HepG2 (cell line): ENCODE data around the gene L1CAM. TPM values are rescaled to one million over a fixed set of nuclear protein-coding genes. Genes with fewer than 3 reads are reported as not detected.

Experiments used
- ATAD3A ChIP-seq: sonication (generic); formaldehyde crosslinking; IDR thresholded peaks from 2 replicates; pipeline ENCODE4 v1.4.0; 2020; ENCODE audit warnings: missing genetic modification reagents
- GRHL1 ChIP-seq: sonication (generic); formaldehyde crosslinking; conservative IDR thresholded peaks from 2 replicates; pipeline ENCODE4 v1.8.0; 2022; ENCODE audit warnings: missing genetic modification reagents
- MEF2D ChIP-seq: sonication (generic); formaldehyde crosslinking; IDR thresholded peaks from 2 replicates; pipeline ENCODE4 v1.5.1; 2020; ENCODE audit warnings: mild to moderate bottlenecking, missing genetic modification reagents
- MZF1 ChIP-seq: sonication (generic); formaldehyde crosslinking; IDR thresholded peaks from 2 replicates; pipeline ENCODE4 v1.8.1; 2023; ENCODE audit warnings: mild to moderate bottlenecking, missing genetic modification reagents, borderline replicate concordance
- NFRKB ChIP-seq: fragments of 450-650 bp; IDR thresholded peaks from 2 replicates; pipeline ENCODE4 v1.6.1; 2017
- NR2C2 ChIP-seq: sonication (generic); formaldehyde crosslinking; IDR thresholded peaks from 2 replicates; pipeline ENCODE4 v1.4.0; 2020; ENCODE audit warnings: missing genetic modification reagents, mild to moderate bottlenecking, moderate library complexity, borderline replicate concordance
- ZBTB34 ChIP-seq: sonication (generic); formaldehyde crosslinking; IDR thresholded peaks from 2 replicates; pipeline ENCODE4 v1.8.0; 2022; ENCODE audit warnings: mild to moderate bottlenecking, missing genetic modification reagents
- ZNF564 ChIP-seq: sonication (generic); formaldehyde crosslinking; IDR thresholded peaks from 2 replicates; pipeline ENCODE4 v1.8.1; 2023; ENCODE audit warnings: mild to moderate bottlenecking, missing genetic modification reagents
- ZNF580 ChIP-seq: IDR thresholded peaks from 2 replicates; pipeline ENCODE4 v1.6.1; 2016; ENCODE audit warnings: low read depth, borderline replicate concordance
- ZNF784 ChIP-seq: sonication (generic); formaldehyde crosslinking; IDR thresholded peaks from 2 replicates; pipeline ENCODE4 v1.5.1; 2020; ENCODE audit warnings: missing genetic modification reagents, mild to moderate bottlenecking, borderline replicate concordance
- polyA plus RNA-seq, 8 experiments: library from polyadenylated mRNA; depleted of rRNA in 3 of 8; stranded (reverse) in 7 of 8; unstranded in 1 of 8; fragments of >200 nt; fragmentation: Illumina TruSeq in 4 of 8; extraction: Trizol in 4 of 8; gene quantifications; 2 replicates each; pipeline versions ENCODE4 v1.2.1 to v1.2.3, GENCODE V29; 2011 to 2016; ENCODE audit warnings: low read depth in 4 of 8, missing spikeins in 1 of 8, mixed read lengths in 1 of 8; ENCODE audit not compliant: insufficient read depth in 1 of 8
- total RNA-seq, 5 experiments: library from RNA; depleted of rRNA; stranded (reverse); fragments of >200 nt; fragmentation: Illumina TruSeq; extraction: Trizol; gene quantifications; 2 replicates each; pipeline ENCODE4 v1.2.3, GENCODE V29; 2016; ENCODE audit warnings: low read depth in 1 of 5
- TF ChIP-seq, protein P1 (sequence below): sonication (generic); formaldehyde crosslinking; IDR thresholded peaks from 2 replicates; pipeline ENCODE4 v1.4.0; 2020; ENCODE audit warnings: mild to moderate bottlenecking, missing genetic modification reagents, borderline replicate concordance
- TF ChIP-seq, protein P2 (sequence below): sonication (generic); formaldehyde crosslinking; IDR thresholded peaks from 2 replicates; pipeline ENCODE4 v1.9.0; 2021; ENCODE audit warnings: mild to moderate bottlenecking, missing genetic modification reagents

Gene L1CAM
- total and polyA plus RNA-seq, 2 of the 13 experiments (the other 11 are each of a cell fraction or from before 2014, with no cell fraction given): 1.4 to 2.0 TPM

- TF ChIP-seq, protein P1, sequence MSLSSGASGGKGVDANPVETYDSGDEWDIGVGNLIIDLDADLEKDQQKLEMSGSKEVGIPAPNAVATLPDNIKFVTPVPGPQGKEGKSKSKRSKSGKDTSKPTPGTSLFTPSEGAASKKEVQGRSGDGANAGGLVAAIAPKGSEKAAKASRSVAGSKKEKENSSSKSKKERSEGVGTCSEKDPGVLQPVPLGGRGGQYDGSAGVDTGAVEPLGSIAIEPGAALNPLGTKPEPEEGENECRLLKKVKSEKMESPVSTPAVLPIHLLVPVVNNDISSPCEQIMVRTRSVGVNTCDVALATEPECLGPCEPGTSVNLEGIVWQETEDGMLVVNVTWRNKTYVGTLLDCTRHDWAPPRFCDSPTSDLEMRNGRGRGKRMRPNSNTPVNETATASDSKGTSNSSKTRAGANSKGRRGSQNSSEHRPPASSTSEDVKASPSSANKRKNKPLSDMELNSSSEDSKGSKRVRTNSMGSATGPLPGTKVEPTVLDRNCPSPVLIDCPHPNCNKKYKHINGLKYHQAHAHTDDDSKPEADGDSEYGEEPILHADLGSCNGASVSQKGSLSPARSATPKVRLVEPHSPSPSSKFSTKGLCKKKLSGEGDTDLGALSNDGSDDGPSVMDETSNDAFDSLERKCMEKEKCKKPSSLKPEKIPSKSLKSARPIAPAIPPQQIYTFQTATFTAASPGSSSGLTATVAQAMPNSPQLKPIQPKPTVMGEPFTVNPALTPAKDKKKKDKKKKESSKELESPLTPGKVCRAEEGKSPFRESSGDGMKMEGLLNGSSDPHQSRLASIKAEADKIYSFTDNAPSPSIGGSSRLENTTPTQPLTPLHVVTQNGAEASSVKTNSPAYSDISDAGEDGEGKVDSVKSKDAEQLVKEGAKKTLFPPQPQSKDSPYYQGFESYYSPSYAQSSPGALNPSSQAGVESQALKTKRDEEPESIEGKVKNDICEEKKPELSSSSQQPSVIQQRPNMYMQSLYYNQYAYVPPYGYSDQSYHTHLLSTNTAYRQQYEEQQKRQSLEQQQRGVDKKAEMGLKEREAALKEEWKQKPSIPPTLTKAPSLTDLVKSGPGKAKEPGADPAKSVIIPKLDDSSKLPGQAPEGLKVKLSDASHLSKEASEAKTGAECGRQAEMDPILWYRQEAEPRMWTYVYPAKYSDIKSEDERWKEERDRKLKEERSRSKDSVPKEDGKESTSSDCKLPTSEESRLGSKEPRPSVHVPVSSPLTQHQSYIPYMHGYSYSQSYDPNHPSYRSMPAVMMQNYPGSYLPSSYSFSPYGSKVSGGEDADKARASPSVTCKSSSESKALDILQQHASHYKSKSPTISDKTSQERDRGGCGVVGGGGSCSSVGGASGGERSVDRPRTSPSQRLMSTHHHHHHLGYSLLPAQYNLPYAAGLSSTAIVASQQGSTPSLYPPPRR (CRISPR knock-in tag): no peak
- no peak for TF ChIP-seq ATAD3A
- TF ChIP-seq MEF2D: no peak
- no peak for TF ChIP-seq ZNF784
- no peak for TF ChIP-seq NFRKB
- TF ChIP-seq, protein P2, sequence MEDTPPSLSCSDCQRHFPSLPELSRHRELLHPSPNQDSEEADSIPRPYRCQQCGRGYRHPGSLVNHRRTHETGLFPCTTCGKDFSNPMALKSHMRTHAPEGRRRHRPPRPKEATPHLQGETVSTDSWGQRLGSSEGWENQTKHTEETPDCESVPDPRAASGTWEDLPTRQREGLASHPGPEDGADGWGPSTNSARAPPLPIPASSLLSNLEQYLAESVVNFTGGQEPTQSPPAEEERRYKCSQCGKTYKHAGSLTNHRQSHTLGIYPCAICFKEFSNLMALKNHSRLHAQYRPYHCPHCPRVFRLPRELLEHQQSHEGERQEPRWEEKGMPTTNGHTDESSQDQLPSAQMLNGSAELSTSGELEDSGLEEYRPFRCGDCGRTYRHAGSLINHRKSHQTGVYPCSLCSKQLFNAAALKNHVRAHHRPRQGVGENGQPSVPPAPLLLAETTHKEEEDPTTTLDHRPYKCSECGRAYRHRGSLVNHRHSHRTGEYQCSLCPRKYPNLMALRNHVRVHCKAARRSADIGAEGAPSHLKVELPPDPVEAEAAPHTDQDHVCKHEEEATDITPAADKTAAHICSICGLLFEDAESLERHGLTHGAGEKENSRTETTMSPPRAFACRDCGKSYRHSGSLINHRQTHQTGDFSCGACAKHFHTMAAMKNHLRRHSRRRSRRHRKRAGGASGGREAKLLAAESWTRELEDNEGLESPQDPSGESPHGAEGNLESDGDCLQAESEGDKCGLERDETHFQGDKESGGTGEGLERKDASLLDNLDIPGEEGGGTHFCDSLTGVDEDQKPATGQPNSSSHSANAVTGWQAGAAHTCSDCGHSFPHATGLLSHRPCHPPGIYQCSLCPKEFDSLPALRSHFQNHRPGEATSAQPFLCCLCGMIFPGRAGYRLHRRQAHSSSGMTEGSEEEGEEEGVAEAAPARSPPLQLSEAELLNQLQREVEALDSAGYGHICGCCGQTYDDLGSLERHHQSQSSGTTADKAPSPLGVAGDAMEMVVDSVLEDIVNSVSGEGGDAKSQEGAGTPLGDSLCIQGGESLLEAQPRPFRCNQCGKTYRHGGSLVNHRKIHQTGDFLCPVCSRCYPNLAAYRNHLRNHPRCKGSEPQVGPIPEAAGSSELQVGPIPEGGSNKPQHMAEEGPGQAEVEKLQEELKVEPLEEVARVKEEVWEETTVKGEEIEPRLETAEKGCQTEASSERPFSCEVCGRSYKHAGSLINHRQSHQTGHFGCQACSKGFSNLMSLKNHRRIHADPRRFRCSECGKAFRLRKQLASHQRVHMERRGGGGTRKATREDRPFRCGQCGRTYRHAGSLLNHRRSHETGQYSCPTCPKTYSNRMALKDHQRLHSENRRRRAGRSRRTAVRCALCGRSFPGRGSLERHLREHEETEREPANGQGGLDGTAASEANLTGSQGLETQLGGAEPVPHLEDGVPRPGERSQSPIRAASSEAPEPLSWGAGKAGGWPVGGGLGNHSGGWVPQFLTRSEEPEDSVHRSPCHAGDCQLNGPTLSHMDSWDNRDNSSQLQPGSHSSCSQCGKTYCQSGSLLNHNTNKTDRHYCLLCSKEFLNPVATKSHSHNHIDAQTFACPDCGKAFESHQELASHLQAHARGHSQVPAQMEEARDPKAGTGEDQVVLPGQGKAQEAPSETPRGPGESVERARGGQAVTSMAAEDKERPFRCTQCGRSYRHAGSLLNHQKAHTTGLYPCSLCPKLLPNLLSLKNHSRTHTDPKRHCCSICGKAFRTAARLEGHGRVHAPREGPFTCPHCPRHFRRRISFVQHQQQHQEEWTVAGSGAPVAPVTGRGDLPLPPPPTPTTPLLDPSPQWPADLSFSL: no peak
- no peak for TF ChIP-seq ZBTB34
- TF ChIP-seq NR2C2 (CRISPR knock-in tag): peak; percentile 50; the same call in 1 of the 2 replicates
- no peak for TF ChIP-seq ZNF564 (CRISPR knock-in tag)
- TF ChIP-seq GRHL1 (CRISPR knock-in tag): no peak
- TF ChIP-seq MZF1 (CRISPR knock-in tag): no peak
- no peak for TF ChIP-seq ZNF580
Observed at GRCh38 chrX:153926858-153927671, 41.1 kb upstream of the L1CAM start (continued).
